Suppressor macrophage treated with lipopolysaccharide for 1 hour (primary cell): ENCODE data around the gene GPR132.
"Not testable (repeated sequence)": the region's sequence is repeated elsewhere in the genome, so short reads cannot be mapped to it uniquely, and the experiment has no call there.

Experiments used
- DNase-seq, 3 donors: peaks; one replicate each; pipeline ENCODE4 v3.0.0-alpha.2; 2020 to 2022

The GPR132 gene

GRCh38 chr14:105039458-105040205, 25.6 kb downstream of the GPR132 start:
- DNase-seq: no peak

- DNase-seq: not testable (repeated sequence)
Observed at GRCh38 chr14:105035616-105036015, 29.6 kb downstream of the GPR132 start.

- peak; percentile 77 to 88 (median 86) for DNase-seq
Observed at GRCh38 chr14:105034315-105035039, 30.8 kb downstream of the GPR132 start.

GRCh38 chr14:105033412-105033900, 31.8 kb downstream of the GPR132 start:
- DNase-seq: peak in 1 of 3 donors; percentile 31

- not testable (repeated sequence) for DNase-seq
Observed at GRCh38 chr14:105032451-105032901, 32.8 kb downstream of the GPR132 start.

- DNase-seq: no peak
Observed at GRCh38 chr14:105030836-105031396, 34.3 kb downstream of the GPR132 start.

GRCh38 chr14:105030194-105030593, 35.0 kb downstream of the GPR132 start:
- DNase-seq: no peak

- DNase-seq: no peak
Observed at GRCh38 chr14:105029402-105029801, 35.8 kb downstream of the GPR132 start.

GRCh38 chr14:105028251-105028927, 36.8 kb downstream of the GPR132 start:
- no peak for DNase-seq

- DNase-seq: not testable (repeated sequence)
Observed at GRCh38 chr14:105027718-105028117, 37.5 kb downstream of the GPR132 start.

GRCh38 chr14:105026802-105027563, 38.2 kb downstream of the GPR132 start:
- no peak for DNase-seq

GRCh38 chr14:105026033-105026785, 39.0 kb downstream of the GPR132 start:
- DNase-seq: peak; percentile 64 to 90 (median 89)

GRCh38 chr14:105025429-105025828, 39.8 kb downstream of the GPR132 start:
- no peak for DNase-seq

GRCh38 chr14:105023791-105024480, 41.3 kb downstream of the GPR132 start:
- no peak for DNase-seq

- DNase-seq: peak in 1 of 3 donors; percentile 28
Observed at GRCh38 chr14:105023144-105023543, 42.1 kb downstream of the GPR132 start.

GRCh38 chr14:105022276-105022670, 43.0 kb downstream of the GPR132 start:
- DNase-seq: no peak

GRCh38 chr14:105021656-105022275, 43.5 kb downstream of the GPR132 start:
- DNase-seq: peak in 2 of 3 donors; percentile 47 to 49

GRCh38 chr14:105020815-105021655, 44.2 kb downstream of the GPR132 start, which contains the start of gene CDCA4:
TSS of gene CDCA4 (minus strand) at chr14:105021083. CDS start at chr14:105011929, 9,154 bp downstream.
- DNase-seq: peak; percentile 98 to 100 (median 100)
